Measurements from ENCODE around the gene MYO1B.

MYO1B gene

DNA sequence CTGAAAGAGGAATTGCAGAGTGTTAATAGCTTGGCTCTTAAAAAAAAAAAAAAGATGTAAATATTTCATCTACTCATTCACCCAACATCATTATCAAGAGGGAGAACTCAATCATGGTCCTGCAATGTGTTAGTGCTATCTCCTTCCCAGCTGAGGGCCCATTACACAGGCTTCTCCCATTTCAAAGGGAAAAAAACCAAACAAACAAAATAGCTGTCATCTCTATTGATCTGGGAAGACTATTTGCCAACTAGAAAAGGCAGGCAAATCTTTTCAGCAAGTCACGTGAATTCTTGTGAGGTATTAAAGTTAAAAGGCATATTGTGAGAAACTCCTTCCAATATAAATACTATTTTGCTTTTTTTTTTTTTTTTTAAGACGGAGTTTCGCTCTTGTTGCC, 194.3 kb downstream of the MYO1B start:
- DNase-seq (ENCODE audit: extremely low read depth, insufficient read length): no peak
- Histone ChIP-seq H3K4me3 (replicated peaks; ENCODE audit: low read depth, low read length) (no peak overlapping the region), H3K36me3 (ENCODE audit: control insufficient read depth, insufficient read depth, low read length) (no peaks in the 10 kb centered on the region), H3K27me3 (replicated peaks; ENCODE audit: control insufficient read depth, insufficient read depth, low read length) (no peaks in the 10 kb centered on the region; the same call in 1 of the 2 replicates)
- TF ChIP-seq, protein P1, sequence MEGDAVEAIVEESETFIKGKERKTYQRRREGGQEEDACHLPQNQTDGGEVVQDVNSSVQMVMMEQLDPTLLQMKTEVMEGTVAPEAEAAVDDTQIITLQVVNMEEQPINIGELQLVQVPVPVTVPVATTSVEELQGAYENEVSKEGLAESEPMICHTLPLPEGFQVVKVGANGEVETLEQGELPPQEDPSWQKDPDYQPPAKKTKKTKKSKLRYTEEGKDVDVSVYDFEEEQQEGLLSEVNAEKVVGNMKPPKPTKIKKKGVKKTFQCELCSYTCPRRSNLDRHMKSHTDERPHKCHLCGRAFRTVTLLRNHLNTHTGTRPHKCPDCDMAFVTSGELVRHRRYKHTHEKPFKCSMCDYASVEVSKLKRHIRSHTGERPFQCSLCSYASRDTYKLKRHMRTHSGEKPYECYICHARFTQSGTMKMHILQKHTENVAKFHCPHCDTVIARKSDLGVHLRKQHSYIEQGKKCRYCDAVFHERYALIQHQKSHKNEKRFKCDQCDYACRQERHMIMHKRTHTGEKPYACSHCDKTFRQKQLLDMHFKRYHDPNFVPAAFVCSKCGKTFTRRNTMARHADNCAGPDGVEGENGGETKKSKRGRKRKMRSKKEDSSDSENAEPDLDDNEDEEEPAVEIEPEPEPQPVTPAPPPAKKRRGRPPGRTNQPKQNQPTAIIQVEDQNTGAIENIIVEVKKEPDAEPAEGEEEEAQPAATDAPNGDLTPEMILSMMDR (IDR thresholded peaks at IDR 0.05; ENCODE audit: insufficient read depth, low read length, poor library complexity, severe bottlenecking): no peak

DNA sequence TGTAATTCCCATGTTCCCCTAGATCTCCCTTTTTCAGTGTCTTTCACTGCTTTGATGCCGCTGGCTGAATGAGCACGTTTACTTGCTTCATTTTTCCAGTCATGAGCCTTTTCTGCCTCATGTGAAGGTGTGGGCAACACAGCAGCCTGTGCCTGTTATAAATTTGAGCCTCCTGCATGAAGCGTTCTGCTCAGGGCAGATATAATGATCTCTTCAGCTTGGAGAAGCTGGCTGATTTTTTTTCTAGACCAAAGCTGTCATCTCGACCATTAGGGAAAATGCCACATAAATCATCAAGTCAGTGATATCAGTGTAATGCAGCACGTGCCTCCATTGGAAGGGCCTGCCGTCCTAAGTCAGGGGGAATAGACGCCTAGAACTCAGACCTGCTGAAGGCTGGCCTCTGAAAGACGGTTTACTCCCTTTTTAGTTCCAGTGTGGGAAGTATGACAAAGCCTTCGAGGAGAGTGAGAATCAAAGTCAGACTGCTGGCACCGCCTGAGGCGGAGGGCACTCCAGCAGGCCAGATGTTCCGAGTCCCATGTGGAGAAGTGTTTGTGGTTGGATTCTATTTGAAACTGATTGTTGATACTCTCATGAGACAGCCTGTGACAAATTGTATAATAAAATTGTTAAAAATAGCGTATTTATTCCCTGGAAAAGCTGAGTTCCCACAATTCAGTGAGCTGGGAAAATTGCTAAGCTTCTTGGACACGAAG, 196.5 kb downstream of the MYO1B start:
- no peaks in the 10 kb centered on the region for H3K36me3 ChIP-seq (ENCODE audit: control insufficient read depth, insufficient read depth, low read length)
- no peak for DNase-seq (ENCODE audit: extremely low read depth, insufficient read length)
- H3K27me3 ChIP-seq (replicated peaks; ENCODE audit: control insufficient read depth, insufficient read depth, low read length): no peaks in the 10 kb centered on the region
- TF ChIP-seq, protein P1 (IDR thresholded peaks at IDR 0.05; ENCODE audit: insufficient read depth, low read length, poor library complexity, severe bottlenecking): no peak
- H3K4me3 ChIP-seq (replicated peaks; ENCODE audit: low read depth, low read length): no peak overlapping the region

DNA sequence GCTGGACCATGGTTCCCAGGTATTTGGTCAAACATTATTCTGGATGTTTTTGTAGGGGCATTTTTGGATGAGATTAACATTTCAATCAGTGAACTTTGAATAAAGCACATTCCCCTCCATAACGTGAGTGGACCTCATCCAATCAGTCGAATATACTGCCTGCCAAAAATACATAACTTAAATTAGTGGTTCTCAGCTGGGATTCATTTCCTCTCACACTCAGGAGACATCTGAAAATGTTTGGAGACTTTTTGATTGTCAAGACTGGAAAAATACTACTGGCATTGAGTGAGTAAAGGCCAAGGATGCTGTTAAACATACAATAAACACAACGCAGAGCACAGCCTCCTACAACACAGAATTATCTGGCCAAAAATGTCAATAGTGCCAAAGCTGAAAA, 198.2 kb downstream of the MYO1B start:
- no peak for DNase-seq (ENCODE audit: extremely low read depth, insufficient read length)
- Histone ChIP-seq H3K4me3 (replicated peaks; ENCODE audit: low read depth, low read length) (no peak overlapping the region), H3K27me3 (replicated peaks; ENCODE audit: control insufficient read depth, insufficient read depth, low read length) (no peaks in the 10 kb centered on the region), H3K36me3 (ENCODE audit: control insufficient read depth, insufficient read depth, low read length) (no peaks in the 10 kb centered on the region)
- TF ChIP-seq, protein P1 (IDR thresholded peaks at IDR 0.05; ENCODE audit: insufficient read depth, low read length, poor library complexity, severe bottlenecking): no peak

DNA sequence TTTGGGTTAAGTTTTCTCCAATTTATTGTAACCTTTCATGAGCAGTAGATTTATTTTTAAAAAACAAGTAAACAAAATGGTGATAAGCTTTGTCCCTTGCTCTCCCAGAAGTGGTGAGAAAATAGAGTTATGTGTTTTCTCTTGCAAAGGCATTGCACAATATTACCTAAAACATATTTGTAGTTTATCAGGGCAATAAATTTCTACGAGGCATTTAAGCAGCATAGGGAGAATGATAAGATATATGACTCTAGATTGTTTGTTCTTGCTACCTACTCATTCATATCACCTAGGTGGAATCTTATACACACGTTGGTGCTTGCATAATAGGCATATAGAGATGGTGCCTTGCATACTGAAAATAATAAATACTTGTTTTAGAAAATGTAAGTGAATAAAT, 201.7 kb downstream of the MYO1B start:
- no peaks in the 10 kb centered on the region for H3K36me3 ChIP-seq (ENCODE audit: control insufficient read depth, insufficient read depth, low read length)
- TF ChIP-seq, protein P1 (IDR thresholded peaks at IDR 0.05; ENCODE audit: insufficient read depth, low read length, poor library complexity, severe bottlenecking): no peak
- H3K4me3 ChIP-seq (replicated peaks; ENCODE audit: low read depth, low read length): no peak overlapping the region
- H3K27me3 ChIP-seq (replicated peaks; ENCODE audit: control insufficient read depth, insufficient read depth, low read length): no peaks in the 10 kb centered on the region
- no peak for DNase-seq (ENCODE audit: extremely low read depth, insufficient read length)

DNA sequence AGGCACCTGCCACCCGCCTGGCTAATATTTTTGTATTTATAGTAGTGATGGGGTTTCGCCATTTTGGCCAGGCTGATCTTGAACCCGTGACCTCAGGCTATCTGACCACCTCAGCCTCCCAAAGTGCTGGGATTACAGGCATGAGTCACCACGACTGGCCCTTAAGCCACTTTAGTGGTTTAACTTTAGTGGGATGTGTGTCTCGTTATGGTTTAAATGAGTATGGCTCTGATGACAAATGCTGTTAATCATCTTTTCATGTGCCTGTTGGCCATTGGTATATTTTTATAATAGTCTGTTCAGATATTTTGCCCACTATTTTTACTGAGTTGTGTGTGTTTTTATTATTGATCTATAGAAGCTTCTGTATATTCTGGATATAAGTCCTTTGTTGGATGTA, 205.9 kb downstream of the MYO1B start:
- Histone ChIP-seq H3K4me3 (replicated peaks; ENCODE audit: low read depth, low read length) (no peak overlapping the region), H3K36me3 (ENCODE audit: control insufficient read depth, insufficient read depth, low read length) (no peaks in the 10 kb centered on the region), H3K27me3 (replicated peaks; ENCODE audit: control insufficient read depth, insufficient read depth, low read length) (no peaks in the 10 kb centered on the region)
- DNase-seq (ENCODE audit: extremely low read depth, insufficient read length): no peak
- TF ChIP-seq, protein P1 (IDR thresholded peaks at IDR 0.05; ENCODE audit: insufficient read depth, low read length, poor library complexity, severe bottlenecking): no peak

DNA sequence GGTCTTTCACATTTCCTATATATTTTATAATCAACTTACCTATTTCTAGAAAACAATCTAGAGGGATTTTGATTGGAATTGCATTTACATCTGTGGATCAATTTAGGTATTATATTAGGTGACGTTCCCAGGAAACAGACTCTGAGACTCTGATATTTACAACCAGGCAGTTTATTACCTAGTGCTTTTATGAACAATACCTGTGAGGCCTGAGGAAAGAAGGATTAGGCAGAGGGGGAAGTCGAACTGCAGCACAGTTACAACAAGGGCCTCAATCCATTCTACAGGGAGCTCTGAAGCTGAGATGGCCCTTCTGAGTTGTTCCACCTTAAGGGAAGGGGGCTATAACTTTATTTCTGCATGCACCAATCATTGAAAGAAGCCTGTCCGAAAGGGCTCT, 206.9 kb downstream of the MYO1B start:
- H3K27me3 ChIP-seq (replicated peaks; ENCODE audit: control insufficient read depth, insufficient read depth, low read length): no peaks in the 10 kb centered on the region
- no peak for DNase-seq (ENCODE audit: extremely low read depth, insufficient read length)
- H3K4me3 ChIP-seq (replicated peaks; ENCODE audit: low read depth, low read length): no peak overlapping the region
- TF ChIP-seq, protein P1 (IDR thresholded peaks at IDR 0.05; ENCODE audit: insufficient read depth, low read length, poor library complexity, severe bottlenecking): no peak
- no peaks in the 10 kb centered on the region for H3K36me3 ChIP-seq (ENCODE audit: control insufficient read depth, insufficient read depth, low read length)

Measured in GM06990 (cell line).